Mononuclear cell (primary cell): ENCODE measurements around the gene TCP11. TPM values are rescaled to one million over a fixed set of nuclear protein-coding genes. Genes with fewer than 3 reads are reported as not detected.

Experiments used
- H3K27me3 ChIP-seq: 2 replicates; pipeline ENCODE4 v1.6.0; 2011; ENCODE audit warnings: low read length, control low read depth; ENCODE audit not compliant: insufficient read depth
- H3K4me1 ChIP-seq: 2 replicates; pipeline ENCODE4 v1.5.1; 2011; ENCODE audit warnings: mild to moderate bottlenecking, low read length, control low read depth; ENCODE audit not compliant: insufficient read depth
- H3K4me3 ChIP-seq: 2 replicates; pipeline ENCODE4 v1.5.1; 2011; ENCODE audit warnings: mild to moderate bottlenecking, low read length, moderate library complexity
- H3K9me3 ChIP-seq: 2 replicates; pipeline ENCODE4 v1.5.1; 2011; ENCODE audit warnings: low read depth, mild to moderate bottlenecking, control low read depth, low read length
- total RNA-seq: library from RNA; depleted of rRNA; stranded (reverse); fragments of >200 nt; gene quantifications from one replicate; pipeline ENCODE4 v1.2.3, GENCODE V29; 2012

TCP11 gene
- total RNA-seq, 1 donor: not detected

DNA sequence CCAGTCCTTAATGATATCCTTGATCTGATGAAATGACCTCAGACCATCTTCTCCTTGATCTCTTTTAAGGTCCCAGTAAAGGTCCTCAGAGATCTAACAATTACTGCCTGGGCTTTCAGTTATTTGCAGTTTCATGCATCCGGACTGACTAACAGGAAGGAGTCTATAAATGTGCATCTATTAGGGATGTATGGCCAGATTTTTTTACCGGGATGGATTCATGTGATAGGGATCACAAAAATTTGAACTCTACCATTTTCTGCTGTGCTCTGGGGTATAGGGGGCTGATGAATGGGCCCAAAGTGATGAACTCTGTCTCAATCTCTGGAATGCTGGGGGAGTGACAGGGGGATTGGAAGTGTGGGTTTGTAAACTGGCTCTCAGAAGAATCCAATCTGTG is 36.5 kb upstream of the TCP11 start:
- no peaks in the 10 kb centered on the region for H3K4me1 ChIP-seq
- H3K9me3 ChIP-seq: no peaks in the 10 kb centered on the region
- peaks cover 2% of the 10 kb centered on the region for H3K27me3 ChIP-seq
- no peak overlapping the region for H3K4me3 ChIP-seq

DNA sequence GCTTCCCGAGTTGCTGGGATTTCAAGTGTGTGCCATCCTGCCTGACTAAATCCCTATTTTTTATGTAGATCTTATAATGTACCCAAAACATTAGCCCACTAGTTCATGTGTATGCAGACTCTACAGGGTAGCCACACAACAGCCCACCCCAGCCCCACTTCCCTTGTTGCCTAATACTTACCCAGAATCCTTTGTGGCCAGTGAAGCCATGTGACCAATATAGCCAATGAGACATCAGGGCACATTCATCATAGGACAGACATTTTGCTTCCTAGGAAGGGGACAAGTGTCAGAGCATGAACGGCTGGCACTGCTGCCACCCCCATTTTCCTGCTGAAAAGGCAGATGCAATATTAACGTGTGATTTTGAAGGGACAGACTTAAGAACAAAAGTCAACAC is 36.0 kb upstream of the TCP11 start:
- H3K4me1 ChIP-seq: no peaks in the 10 kb centered on the region
- H3K4me3 ChIP-seq: no peak overlapping the region
- peaks cover 2% of the 10 kb centered on the region for H3K27me3 ChIP-seq
- no peaks in the 10 kb centered on the region for H3K9me3 ChIP-seq

DNA sequence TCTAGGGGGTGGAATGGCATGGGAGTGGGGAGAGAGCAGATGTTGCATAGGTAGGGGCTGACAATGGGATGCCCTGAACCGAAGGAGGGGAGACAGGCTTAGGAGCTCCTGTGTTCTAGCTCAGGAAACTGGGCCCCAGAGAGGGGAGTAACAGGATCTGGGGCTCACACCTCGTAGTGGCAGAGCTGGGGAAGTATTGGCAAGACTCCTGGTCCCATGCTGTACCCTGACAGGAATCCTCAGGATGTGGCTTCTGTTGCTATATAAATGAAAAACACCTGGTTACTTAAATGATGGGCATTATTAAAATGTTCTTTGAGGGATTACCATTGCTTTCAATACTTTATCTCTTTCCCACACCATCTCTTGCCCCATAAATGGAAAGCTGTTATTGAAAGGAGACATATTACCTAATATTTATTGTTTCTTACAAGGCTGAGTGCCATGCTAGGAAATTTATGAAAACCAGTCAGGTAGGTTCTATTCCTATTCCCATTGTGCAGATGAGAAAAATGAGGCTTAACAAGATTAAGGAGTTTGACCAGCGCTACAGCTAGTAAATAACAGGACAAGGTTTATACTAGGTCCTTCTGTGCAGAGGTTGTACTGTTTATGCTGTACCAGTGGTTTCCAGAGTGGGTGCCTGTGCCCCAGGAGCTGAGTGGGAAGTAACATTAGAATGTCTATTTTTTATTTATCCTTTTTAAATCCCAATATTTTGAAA is 35.3 kb upstream of the TCP11 start:
- Histone ChIP-seq H3K4me1 (no peaks in the 10 kb centered on the region), H3K9me3 (no peaks in the 10 kb centered on the region), H3K4me3 (no peak overlapping the region), H3K27me3 (no peaks in the 10 kb centered on the region)

DNA sequence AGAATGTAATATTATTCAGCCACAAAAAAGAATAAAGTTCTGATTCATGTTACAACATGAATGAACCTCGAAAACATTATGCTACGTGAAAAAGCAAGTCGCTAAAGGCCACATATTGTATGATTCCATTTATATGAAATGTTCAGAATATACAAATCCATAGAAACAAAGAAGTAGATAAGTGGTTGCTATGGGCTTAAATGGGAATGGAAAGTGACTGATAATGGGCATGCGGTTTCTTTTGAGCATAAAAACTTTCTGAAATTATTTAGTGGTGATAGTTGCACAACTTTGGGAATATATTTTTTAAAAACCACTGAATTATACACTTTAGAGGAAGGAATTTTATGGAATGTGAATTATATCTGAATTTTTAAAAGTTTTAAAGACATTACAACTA is 33.4 kb upstream of the TCP11 start:
- H3K9me3 ChIP-seq: no peaks in the 10 kb centered on the region
- no peaks in the 10 kb centered on the region for H3K4me1 ChIP-seq
- no peaks in the 10 kb centered on the region for H3K27me3 ChIP-seq
- H3K4me3 ChIP-seq: no peak overlapping the region

DNA sequence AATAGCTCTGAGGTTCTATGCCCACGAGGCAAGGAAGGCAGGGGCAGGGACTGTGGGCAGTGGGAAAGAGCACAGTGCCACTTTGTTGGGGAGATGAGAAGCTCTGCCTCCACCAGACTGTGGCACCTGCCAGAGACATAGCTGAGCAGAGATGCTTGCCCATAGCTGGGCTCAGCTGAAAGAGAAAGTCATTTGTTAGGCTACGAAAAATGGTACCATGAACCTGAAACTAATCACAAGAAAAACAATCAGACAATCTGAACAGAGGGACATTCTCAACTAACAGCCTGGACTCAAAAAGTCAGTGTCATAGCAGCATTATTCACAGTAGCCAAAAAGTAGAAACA is 32.9 kb upstream of the TCP11 start:
- Histone ChIP-seq H3K4me3 (no peak overlapping the region), H3K9me3 (no peaks in the 10 kb centered on the region), H3K4me1 (no peaks in the 10 kb centered on the region), H3K27me3 (no peaks in the 10 kb centered on the region)

DNA sequence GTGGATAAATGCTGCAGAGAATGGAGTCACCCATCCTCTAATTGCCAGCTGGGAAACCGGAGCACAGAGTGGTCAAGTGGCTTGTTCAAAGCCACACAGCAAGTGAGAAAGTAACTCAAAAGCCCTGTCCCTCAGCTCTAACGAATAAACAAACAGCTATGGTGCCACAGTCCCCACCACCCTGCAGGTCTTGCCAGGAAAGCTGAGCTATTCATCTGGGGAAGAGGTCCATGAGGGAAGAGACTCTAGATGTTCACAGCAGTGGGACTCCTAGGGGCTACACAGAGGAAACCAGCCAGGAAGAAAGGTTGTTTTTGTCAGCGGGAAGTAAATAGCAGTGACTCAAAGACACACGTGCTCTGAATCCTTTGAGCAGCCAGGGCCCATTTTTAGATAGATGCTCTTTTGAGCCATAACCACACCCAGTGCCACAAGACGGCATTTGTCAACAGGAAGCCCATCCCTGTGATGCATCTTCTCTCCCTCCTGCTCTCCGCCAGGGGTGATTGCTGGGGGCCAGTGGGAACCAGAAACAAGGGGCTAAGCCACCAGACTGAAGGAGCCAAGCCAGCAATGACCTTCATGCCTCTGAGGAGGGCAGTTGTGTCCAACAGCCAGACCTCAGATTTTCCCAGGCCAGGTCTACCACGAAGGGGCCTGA is 32.4 kb upstream of the TCP11 start:
- Histone ChIP-seq H3K9me3 (no peaks in the 10 kb centered on the region), H3K4me1 (no peaks in the 10 kb centered on the region), H3K4me3 (no peak overlapping the region), H3K27me3 (no peaks in the 10 kb centered on the region)

DNA sequence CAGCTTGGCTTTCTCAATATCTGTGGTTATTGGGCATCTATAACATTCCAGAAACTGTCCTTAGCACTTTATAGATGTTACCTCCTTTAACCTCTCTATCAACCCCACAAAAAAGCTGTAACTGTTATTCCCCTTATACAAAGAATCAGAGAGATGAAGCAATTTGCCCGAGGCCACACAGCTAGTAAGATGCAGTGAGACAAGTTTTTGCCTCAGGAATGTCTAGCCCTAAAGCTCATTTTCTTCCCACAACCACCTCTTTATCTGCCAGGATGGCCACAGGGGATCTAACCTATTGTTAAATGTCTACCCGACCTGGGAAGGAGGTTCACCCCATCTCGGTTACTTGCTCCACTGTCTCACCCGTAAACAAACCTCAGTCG is 31.9 kb upstream of the TCP11 start:
- H3K9me3 ChIP-seq: no peaks in the 10 kb centered on the region
- no peaks in the 10 kb centered on the region for H3K27me3 ChIP-seq
- H3K4me3 ChIP-seq: no peak overlapping the region
- no peaks in the 10 kb centered on the region for H3K4me1 ChIP-seq

DNA sequence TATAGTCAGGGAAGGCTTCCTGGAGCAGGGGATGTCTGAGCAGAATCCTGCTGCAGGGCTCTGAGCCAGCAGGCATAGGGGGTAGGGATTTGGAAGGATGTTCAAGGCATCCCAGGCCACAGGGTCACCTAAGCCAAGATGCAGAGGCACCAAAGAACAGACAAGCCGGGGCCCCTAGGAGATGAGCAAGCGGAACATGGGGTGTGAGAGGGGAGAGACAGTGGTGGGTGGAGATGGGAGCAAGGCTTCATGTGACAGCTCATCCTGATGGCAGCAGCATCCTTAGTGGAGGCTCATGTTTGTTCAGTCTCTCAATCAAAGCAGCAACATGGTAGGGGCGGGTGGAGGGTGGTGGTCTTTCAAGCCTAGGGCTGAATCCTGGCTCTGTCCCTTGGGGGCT is 29.8 kb upstream of the TCP11 start:
- Histone ChIP-seq H3K27me3 (no peaks in the 10 kb centered on the region), H3K4me1 (no peaks in the 10 kb centered on the region), H3K4me3 (no peak overlapping the region), H3K9me3 (no peaks in the 10 kb centered on the region)

DNA sequence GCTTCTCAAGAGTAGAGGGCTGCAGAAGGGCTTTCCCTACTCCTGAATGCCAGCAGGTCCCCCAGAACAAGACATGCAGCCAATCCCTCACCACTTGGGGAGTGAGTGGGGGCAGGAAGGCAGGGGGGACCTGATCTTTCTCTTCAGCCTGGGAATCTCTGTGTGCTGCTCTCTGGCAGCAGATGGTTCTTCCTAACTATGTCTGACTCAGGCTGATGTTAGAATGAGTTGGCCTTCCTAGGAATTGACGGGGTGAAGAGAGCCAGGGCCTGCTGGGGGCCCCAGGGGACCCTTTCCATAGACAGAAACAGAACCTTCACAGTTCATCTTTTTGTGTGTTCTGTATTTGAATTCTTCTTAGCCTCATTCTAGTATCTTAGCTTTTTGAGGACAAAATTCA is 29.0 kb upstream of the TCP11 start:
- H3K9me3 ChIP-seq: no peaks in the 10 kb centered on the region
- no peaks in the 10 kb centered on the region for H3K27me3 ChIP-seq
- H3K4me1 ChIP-seq: no peaks in the 10 kb centered on the region
- H3K4me3 ChIP-seq: no peak overlapping the region

DNA sequence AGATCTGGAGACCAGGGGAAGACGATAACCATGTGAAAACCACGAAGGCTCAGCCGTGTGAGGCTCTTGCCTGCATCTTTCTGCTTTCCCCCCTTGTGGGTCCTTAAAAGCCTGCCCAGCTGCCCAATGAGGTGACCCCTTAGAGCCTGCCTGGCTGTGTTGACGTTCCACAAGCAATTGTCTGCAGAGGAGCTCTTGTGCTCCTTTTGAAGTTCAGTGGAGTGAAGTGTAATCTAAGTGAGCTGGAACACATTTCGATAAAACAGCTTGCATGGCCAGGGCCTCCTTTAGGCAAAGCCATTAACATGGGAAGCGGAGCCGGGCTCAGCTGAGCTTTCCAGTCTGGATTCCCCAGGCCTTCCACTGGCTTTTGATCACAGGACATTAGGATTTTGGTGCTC is 27.3 kb upstream of the TCP11 start:
- Histone ChIP-seq H3K27me3 (no peaks in the 10 kb centered on the region), H3K9me3 (no peaks in the 10 kb centered on the region), H3K4me3 (no peak overlapping the region), H3K4me1 (no peaks in the 10 kb centered on the region)

DNA sequence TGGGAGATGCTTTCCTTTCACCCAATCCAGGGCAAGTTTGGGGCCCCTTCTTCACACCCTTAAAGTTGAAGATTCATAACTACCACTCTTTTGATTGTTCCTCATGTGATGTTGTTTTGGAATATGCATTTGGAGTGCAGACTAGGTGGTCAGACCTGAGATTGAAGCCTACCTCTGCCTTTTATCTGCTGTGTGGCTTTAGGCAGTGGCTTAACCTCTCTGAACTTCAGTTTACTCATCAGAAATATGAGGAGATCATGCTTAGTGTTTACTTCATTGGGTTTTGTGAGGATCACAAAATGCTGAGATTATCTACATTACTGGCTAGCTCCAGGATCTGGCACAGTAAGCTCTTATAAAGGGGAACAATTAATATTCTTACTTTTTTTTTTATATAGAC is 26.4 kb upstream of the TCP11 start:
- no peaks in the 10 kb centered on the region for H3K27me3 ChIP-seq
- H3K4me1 ChIP-seq: no peaks in the 10 kb centered on the region
- H3K4me3 ChIP-seq: no peak overlapping the region
- no peaks in the 10 kb centered on the region for H3K9me3 ChIP-seq

DNA sequence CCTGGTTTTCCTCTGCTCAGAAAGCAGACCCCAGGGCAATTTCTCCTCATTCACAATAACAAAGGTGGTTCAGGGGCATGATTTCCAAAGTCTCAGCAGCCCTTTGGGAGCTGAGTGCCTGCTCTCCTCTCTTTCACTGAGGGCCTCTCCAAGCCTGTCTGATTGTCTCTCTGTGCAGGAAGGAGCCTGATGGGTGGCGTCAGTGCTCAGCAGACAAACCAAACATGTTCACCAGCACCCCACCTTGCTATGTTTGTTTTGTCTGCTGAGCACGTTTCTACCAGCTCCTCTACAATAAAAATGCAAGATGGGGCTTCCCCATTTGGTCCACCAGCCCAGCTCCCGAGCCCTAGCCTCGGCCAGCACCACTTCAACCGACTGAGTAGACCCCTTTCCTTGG is 25.4 kb upstream of the TCP11 start:
- H3K27me3 ChIP-seq: no peaks in the 10 kb centered on the region
- H3K4me3 ChIP-seq: no peak overlapping the region
- H3K4me1 ChIP-seq: no peaks in the 10 kb centered on the region
- no peaks in the 10 kb centered on the region for H3K9me3 ChIP-seq

DNA sequence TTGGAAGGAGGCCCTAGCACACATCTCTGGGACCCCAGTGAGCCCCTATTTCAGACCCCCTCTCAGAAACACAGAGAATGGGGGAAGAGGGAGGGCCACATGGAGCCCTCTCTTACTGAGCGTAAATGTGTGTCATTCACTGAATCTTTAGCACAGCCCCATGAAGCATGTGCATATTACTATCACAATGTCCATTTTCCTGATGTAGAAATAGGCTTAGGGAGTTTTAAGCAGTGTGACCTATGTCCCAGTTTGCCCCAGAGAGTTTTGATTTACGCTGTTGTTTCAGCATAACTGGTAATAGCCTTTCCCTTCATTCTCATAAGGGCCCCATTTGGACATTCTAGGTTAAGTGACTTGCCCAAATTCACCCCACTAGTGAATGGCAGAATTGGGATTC is 25.0 kb upstream of the TCP11 start:
- Histone ChIP-seq H3K9me3 (no peaks in the 10 kb centered on the region), H3K4me1 (no peaks in the 10 kb centered on the region), H3K27me3 (no peaks in the 10 kb centered on the region), H3K4me3 (no peak overlapping the region)

DNA sequence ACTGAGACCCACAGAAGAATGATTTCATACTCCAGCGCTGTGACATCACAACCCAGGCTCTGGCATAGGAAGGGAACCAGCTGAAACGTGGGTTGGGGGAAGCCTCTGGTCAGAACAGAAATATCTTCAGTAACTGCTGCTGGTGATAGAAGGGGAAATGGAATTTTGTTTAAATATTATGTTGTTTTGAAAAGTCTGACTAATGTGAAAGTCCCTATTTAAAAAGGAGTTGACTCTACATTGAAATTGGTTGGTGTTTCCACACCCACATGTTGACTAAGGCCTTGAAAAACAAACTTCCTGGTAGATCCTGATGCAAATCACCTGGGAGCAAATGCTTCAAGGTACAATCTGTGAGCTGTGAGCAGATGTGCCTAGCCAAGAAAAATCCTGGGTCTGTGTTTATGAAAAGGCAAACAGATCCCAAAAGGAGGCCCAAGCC is 24.5 kb upstream of the TCP11 start:
- Histone ChIP-seq H3K4me3 (no peak overlapping the region), H3K27me3 (no peaks in the 10 kb centered on the region), H3K4me1 (no peaks in the 10 kb centered on the region), H3K9me3 (no peaks in the 10 kb centered on the region)

DNA sequence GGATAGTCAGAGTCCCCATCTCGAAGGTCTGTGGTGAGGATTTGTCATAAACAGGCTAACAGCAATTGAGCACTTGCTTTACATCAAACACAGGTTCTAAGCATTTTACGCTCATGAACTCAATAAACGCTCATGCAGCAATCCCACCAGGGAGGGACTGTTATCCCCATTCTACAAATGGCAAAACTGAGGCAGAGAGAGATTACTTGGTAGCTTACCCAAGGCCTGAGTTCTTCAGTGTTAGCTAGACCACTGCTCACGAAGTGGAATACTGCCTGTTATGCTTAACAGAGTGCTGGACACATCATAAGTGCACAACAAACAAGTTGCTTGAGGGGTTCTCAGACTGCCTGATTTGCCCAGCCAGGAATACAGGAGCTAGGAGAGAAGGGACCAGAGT is 23.7 kb upstream of the TCP11 start:
- H3K4me3 ChIP-seq: no peak overlapping the region
- H3K9me3 ChIP-seq: no peaks in the 10 kb centered on the region

DNA sequence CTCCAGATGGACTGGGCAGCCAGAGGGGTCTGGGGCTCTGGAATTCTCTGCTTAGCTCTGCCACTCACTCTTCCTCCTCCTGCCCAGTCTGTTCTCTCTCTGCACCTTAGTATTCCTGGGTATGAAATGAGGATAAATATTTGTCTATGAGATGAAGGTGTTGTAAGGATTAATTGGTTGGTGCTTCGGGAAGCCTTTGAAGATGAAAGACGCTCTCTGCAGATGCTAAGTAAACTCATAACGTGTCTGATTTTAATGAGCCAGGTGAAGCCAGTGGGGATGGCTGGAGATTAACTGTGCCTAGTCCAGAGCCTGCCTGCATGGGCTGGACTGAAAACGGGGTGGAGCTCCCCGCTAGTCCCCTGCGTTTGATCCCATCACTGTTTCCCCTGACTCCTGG is 23.1 kb upstream of the TCP11 start:
- Histone ChIP-seq H3K9me3 (no peaks in the 10 kb centered on the region), H3K4me3 (no peak overlapping the region), H3K27me3 (no peaks in the 10 kb centered on the region), H3K4me1 (no peaks in the 10 kb centered on the region)

More for the DNA sequence above, 23.7 kb upstream of the TCP11 start:
- H3K4me1 ChIP-seq: no peaks in the 10 kb centered on the region
- no peaks in the 10 kb centered on the region for H3K27me3 ChIP-seq
